VCaP (cell line): Measurements from ENCODE around the gene ACY1.

Source experiments
- H3K27ac ChIP-seq: fragments of 450-650 bp; 2 replicates; pipeline ENCODE4 v1.5.1; 2017
- TF ChIP-seq, protein P1 (sequence below): fragments of 450-650 bp; conservative IDR thresholded peaks from 2 replicates; pipeline ENCODE4 v1.5.1; 2017; ENCODE audit warnings: mild to moderate bottlenecking, moderate library complexity

The ACY1 gene

DNA sequence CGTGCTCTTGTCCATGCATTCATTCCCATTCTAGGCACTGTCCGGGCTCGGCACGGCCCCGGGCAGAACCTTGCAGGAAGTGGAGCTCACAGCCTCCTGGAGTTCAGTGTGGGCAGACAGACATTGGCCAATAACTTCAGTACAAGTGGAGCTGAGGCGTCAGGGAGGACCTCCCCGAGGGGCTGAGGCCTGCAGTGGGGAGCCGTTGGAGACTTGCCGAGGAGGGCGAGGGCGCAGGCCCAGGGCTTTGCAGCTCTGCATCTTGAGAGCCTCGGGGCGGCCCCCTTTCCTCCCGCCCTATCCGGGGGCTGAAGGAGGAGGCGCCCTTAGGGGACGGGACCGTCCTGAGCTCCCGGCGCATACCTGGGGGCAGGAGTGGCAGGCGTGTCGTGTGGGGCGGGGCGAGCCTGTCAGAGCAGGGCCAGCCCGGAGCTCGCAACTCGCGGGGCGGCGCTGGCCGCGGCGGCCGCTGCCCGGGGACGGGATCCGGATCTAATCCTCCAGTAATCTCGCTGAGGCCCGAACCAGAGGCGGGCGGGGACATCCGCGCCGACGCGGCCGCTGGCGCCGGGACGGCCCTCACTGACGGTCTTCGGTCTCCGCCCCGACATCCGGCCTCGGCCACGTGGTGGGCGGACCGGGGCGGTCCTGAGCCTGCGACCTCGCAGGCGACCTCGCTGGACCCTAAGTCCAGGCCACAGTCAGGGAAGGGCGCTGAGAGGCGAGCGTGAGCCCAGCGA is at the start of gene ACY1:
Gene ACY1, plus strand, starts transcription at position 698 of the 740 bp plus-strand sequence. CDS start 530 bp downstream, outside the sequence.
- TF ChIP-seq, protein P1, sequence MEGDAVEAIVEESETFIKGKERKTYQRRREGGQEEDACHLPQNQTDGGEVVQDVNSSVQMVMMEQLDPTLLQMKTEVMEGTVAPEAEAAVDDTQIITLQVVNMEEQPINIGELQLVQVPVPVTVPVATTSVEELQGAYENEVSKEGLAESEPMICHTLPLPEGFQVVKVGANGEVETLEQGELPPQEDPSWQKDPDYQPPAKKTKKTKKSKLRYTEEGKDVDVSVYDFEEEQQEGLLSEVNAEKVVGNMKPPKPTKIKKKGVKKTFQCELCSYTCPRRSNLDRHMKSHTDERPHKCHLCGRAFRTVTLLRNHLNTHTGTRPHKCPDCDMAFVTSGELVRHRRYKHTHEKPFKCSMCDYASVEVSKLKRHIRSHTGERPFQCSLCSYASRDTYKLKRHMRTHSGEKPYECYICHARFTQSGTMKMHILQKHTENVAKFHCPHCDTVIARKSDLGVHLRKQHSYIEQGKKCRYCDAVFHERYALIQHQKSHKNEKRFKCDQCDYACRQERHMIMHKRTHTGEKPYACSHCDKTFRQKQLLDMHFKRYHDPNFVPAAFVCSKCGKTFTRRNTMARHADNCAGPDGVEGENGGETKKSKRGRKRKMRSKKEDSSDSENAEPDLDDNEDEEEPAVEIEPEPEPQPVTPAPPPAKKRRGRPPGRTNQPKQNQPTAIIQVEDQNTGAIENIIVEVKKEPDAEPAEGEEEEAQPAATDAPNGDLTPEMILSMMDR, result no peak
- peak within 1 kb of the TSS; percentile 97 for H3K27ac ChIP-seq

DNA sequence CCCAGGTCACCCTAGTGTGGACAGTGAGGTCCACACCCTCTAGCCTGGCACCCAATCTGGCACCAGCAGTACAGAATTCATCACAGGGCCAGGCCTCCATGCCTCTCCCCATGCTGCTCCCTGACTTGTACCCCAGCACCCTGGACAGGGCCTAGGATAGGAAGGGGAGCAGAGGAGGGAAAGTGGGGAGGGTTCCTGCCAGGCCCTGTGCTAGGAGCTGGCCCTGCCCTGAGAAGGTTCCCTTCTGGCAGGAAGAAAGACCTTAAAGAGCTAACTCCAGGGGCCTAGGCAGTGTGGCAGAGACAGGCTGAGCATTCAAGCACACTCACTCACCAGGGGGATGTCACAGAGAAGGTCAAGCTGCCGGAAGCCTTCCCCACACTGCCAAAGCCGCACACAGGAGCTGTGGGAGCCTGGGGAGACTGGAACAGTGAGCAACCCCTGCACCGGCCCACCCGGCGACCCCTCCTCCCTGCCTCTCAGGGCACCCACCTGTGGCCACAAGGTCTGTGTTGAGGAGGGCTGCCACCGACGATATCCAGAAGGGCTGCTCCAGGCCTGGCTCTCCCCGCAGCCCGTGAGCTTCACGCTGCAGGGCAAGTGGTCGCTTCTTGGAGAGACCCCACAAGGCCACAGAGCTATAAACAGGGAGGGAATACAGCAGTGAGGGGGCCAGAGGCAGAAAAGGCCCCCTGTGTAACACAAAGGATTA is 49.0 kb upstream of the ACY1 start:
- H3K27ac ChIP-seq, result no peak overlapping the region
- TF ChIP-seq, protein P1, result no peak

DNA sequence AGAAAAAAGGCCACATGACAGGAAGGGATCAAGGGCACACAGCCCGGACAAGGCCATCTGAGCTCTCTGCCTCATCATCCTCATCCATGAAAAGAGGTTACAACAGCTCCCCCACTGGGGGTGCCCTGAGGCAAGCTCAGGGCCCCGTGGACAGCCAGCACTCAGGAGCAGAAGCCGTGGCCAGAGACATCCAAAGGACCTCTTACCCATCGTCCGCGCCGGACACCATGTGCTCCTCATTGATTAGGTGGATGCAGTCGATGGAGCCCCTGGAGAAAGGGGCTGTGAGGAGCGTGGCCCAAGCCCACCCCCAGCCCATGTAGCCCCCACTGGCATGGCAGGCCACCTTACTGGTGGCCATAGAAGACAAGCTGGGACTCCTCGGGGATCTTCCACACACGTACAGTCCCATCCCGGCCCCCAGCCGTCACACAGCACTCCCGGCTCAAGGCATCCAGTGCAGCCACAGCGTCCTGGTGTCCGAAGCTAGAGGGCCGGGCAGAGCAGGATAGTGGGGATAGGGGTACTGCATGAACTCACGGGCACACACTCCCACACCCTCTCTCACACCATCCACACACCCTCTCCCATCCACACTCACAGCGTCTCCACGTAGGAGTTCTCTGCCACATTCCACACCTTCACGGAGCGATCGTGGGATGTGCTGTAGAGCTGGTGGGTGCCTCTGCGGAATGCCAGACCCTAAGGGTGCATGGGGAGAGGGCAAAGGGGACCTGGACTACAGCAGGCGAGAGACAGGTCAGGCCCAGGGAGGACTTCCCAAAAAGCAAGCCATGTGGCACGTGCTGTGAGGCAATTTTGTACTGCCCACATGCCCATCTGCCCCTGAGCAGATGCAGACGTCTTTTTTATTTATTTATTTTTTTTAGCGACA is 48.1 kb upstream of the ACY1 start:
- H3K27ac ChIP-seq, result no peak overlapping the region
- TF ChIP-seq, protein P1, result no peak

DNA sequence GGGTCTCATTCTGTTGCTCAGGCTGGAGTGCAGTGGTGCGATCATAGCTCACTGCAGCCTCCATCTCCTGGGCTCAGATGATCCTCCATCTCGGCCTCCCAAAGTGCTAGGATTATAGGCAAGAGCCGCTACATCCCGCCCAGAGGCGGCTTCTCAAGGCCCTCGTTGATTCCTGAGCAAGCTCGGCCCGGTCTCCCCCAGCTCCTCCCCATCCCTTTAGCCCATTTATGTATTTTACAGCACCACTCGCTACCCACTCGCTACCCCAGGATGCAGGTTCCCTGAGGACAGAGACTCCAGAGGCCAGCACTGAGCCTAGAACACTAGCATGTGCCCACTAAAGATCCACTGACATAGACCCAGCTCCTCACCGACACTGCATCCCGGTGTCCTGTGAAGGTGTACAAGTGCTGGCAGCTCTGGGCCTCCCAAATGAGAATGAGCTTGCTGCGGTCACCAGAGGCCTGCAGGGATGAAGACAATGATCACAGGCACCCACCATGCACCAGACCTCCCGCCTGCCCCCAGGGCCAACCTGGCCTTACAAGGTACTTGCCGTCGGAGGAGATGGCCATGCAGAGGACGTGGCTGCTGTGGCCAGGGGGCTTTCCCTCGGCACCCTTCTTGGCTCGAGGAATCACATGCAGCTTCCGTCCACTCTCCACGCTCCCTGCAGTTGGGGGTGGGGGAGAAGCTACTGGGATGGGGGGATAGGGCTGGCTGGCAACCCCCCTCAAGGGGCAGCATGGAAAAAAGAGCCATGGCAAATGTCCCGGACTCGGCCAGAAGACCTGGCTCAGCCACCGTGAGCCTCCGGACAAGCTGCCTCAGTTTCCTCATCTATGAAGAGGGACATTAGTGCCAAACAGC is 47.2 kb upstream of the ACY1 start:
- H3K27ac ChIP-seq, result no peak overlapping the region
- TF ChIP-seq, protein P1, result no peak

DNA sequence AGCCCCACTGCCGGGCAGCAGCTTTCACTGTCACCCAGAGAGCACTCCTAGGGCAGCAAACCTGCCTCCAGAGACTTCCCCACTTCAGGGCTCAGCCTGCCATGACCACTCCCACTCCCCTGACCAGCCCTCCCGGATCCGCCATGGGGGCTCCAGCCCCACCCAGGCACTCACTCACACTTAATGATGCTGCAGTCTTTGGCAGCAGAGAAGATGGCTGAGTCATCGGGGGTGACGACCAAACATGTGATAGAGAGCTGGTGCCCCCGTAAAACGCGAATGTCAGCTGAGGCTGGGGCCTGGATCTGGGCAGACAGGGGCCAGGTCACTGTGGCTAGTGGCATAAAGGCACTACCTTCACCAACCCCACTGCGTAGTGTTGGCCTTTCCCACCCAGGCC is 46.3 kb upstream of the ACY1 start:
- TF ChIP-seq, protein P1, result no peak
- H3K27ac ChIP-seq, result no peak overlapping the region

DNA sequence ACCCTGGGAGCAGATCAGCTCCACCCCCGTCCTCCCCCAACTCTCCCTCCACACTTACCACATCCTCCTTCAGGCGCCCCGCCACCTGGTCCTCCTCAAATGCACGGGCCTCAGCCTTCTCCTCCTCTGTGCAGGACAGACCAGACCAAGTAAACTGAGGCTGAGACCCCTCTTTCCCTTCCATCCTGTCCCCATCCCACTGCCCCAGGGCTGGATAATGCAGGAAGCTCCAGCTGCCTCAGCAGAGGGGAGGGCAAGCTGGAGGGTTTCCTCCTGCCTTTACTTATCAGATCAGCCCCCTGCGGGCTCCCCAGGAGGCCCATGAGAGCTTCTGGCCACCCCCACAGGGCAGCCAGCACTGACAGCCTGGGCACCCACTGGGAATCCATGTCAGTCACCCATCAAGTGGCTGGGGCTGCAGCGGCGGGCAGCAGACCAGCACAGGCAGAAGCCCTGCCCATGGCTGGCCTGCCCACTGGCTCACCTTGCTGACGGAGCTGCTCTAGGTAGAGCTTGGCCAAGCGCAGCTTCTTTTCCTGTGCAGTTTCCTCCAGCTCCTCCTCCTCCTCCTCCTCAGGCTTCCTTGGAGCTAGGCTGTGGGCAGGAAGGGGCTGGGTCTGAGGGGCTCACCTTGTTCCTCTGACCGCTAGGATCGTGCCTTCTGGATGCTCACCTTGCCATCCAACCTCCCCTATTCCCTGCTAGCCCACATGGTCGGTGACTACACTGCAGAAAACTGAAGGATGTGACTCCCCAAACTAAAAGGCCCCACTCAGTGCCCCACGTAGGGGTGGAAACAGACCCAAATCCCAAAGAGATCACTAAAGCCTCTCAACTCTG is 45.5 kb upstream of the ACY1 start:
- TF ChIP-seq, protein P1, result no peak
- H3K27ac ChIP-seq, result no peak overlapping the region
